Subcutaneous abdominal adipose tissue (tissue), 5 donors: Measurements from ENCODE around the gene COPS9.

ENCODE experiments used
- H3K27ac ChIP-seq: one replicate; pipeline ENCODE4 v1.7.0; 2013; ENCODE audit warnings: low read depth, mild to moderate bottlenecking, inconsistent platforms, low read length, moderate library complexity
- H3K27me3 ChIP-seq, 5 donors: one replicate each; pipeline ENCODE4 v1.7.0; 2013; ENCODE audit warnings: low read length in 5 of 5, inconsistent platforms in 1 of 5; ENCODE audit not compliant: control insufficient read depth in 5 of 5, insufficient read depth in 4 of 5
- H3K36me3 ChIP-seq, 5 donors: one replicate each; pipeline ENCODE4 v1.7.0; 2013; ENCODE audit warnings: low read length in 5 of 5; ENCODE audit not compliant: control insufficient read depth in 5 of 5, insufficient read depth in 5 of 5
- H3K4me1 ChIP-seq, 5 donors: one replicate each; pipeline ENCODE4 v1.7.0; 2013; ENCODE audit warnings: low read length in 5 of 5, mild to moderate bottlenecking in 3 of 5, moderate library complexity in 1 of 5; ENCODE audit not compliant: control insufficient read depth in 5 of 5, insufficient read depth in 5 of 5
- H3K4me3 ChIP-seq, 5 donors: one replicate each; pipeline ENCODE4 v1.7.0; 2013; ENCODE audit warnings: low read length in 5 of 5, low read depth in 1 of 5
- H3K9ac ChIP-seq, 5 donors: one replicate each; pipeline ENCODE4 v1.7.0; 2013; ENCODE audit warnings: low read length in 5 of 5, mild to moderate bottlenecking in 4 of 5, moderate library complexity in 3 of 5
- H3K9me3 ChIP-seq, 5 donors: one replicate each; pipeline ENCODE4 v1.7.0; 2013; ENCODE audit warnings: low read length in 5 of 5; ENCODE audit not compliant: control insufficient read depth in 5 of 5
- donor health status: healthy.
- donor health status: healthy.
- donor health status: healthy.
- donor health status: healthy.
- donor health status: healthy.

The COPS9 gene

DNA sequence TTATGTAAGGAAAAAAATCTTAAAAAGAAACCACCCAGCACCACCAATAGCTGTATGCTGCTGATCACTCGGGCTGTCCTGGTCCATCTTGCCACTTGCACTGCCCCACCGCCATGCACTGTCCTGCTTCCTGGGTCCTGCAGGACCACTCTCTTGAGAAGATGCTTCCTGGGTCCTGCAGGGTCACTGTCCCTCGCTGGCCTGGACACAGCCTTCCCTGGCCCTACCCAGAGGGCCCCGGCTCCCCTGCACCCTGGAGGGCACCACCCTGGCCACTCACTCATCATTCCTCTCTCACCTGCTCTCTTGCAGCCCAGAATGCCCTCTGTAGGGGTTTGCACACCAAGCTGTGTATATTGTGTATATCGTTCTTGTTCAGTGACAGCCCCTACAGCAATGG lies 6.8 kb upstream of the COPS9 start:
- Histone ChIP-seq H3K36me3 (no peaks in the 10 kb centered on the region), H3K9me3 (no peaks in the 10 kb centered on the region), H3K4me1 (peaks cover 0 to 7% (median 0%) of the 10 kb centered on the region in 5 donors), H3K9ac (no peak overlapping the region), H3K27ac (no peak overlapping the region), H3K4me3 (no peak overlapping the region), H3K27me3 (peaks cover 4 to 31% (median 7%) of the 10 kb centered on the region in 5 donors)

DNA sequence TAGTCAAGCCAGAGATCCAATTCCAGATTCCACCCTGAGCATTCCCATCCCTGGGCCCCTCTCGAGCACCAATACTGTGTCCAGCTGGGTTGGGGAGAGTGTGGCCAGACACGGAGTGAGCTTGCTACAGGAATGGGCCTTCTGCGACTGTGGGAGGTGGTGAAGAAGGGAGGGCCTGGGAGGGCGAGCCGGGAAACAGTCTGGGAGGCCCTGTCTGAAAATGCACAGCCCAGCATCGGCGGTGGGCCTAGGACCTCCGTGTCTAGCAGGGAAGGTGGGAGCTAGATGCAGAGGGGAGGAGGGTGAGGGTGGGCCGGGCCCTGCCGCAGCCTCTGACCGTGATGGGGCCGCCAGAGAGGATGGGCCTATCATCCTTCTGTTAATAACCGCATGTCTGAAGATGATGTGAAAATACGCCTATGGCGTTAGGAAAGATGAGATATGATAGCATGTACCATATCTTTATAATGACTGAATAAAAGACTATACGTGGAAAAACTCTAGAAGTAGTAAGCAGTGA lies 6.2 kb upstream of the COPS9 start:
- H3K9me3 ChIP-seq, result no peaks in the 10 kb centered on the region
- no peak overlapping the region for H3K4me3 ChIP-seq
- H3K27me3 ChIP-seq, result peaks cover 4 to 31% (median 7%) of the 10 kb centered on the region in 5 donors
- no peak overlapping the region for H3K27ac ChIP-seq
- peaks cover 0 to 7% (median 0%) of the 10 kb centered on the region in 5 donors for H3K4me1 ChIP-seq
- H3K9ac ChIP-seq, result no peak overlapping the region
- H3K36me3 ChIP-seq, result no peaks in the 10 kb centered on the region

DNA sequence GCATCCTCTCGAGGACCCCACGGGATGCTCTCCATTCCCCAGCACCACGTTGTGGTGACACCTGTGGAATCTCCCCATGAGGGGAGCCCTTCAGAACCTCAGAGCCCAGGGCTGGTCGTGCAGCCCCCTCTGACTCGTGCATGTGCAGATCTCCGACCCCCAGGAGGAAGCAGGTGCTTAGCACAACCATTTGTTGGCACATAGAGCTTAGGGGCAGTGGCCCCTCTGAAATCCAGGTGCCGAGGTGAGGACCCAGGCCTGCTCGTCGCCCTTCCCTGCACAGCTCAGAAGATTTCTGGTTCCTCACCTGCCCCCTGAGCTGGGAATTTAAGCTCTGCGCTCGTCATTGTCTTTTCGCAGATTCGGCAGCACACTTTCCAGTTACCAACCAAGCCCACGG lies 5.6 kb upstream of the COPS9 start:
- Histone ChIP-seq H3K4me1 (peaks cover 0 to 11% (median 4%) of the 10 kb centered on the region in 5 donors), H3K9me3 (no peaks in the 10 kb centered on the region), H3K4me3 (no peak overlapping the region), H3K9ac (no peak overlapping the region), H3K27me3 (peaks cover 3 to 27% (median 6%) of the 10 kb centered on the region in 5 donors), H3K36me3 (no peaks in the 10 kb centered on the region), H3K27ac (no peak overlapping the region)

DNA sequence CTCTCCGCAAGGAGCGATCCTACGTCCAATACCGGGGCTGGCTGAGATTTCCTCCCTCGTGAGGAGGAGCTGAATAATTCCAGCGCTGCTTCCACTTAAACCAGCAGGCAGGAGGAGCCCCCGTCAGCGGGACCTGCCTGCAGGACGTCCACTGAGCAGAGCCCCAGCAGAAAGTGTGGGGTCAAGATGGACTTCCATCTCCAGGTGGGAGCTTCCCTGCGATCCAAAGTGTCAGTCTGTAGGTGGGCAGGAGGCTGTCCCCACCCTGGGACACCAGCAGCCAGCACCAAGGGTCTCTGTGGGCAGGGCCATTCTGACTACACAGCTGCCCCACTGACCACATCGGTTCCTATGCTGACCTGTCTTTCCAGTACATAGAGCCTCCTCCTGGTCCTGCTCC lies 4.8 kb upstream of the COPS9 start:
- no peaks in the 10 kb centered on the region for H3K36me3 ChIP-seq
- H3K27ac ChIP-seq, result no peak overlapping the region
- H3K27me3 ChIP-seq, result peaks cover 3 to 21% (median 4%) of the 10 kb centered on the region in 5 donors
- H3K4me1 ChIP-seq, result peaks cover 0 to 16% (median 9%) of the 10 kb centered on the region in 5 donors
- H3K9me3 ChIP-seq, result no peaks in the 10 kb centered on the region
- H3K4me3 ChIP-seq, result no peak overlapping the region
- H3K9ac ChIP-seq, result peak overlapping the region in 1 of 5 donors; percentile 32

DNA sequence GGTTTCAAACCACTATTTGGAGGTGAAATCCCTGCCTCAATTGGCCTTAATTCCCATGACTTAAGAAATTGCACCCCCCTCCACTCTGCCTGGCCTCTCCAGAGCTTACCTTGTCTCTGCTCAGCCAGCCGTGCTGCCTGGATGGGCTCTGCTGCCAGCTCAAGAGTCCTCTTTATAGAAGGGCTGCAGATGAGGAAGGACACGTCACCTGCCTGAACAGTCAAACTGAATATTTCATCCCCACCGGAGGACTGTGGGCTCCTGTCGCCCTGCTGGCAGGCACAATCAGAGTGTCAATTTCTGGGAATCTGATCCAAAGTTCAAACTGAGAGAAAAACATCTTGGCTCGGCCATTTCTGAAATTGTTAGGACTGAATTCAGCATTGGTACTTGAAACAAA lies 4.4 kb upstream of the COPS9 start, which contains the start of gene OTOS:
TSS of gene OTOS (minus strand) at position 148 of the 400 bp plus-strand sequence. CDS start 332 bp downstream, outside the sequence.
- Histone ChIP-seq H3K27me3 (peaks cover 3 to 21% (median 4%) of the 10 kb centered on the region in 5 donors), H3K9ac (peak within 1 kb of the TSS in 2 of 5 donors; percentile 14 to 32), H3K4me3 (no peak within 1 kb of the TSS), H3K36me3 (no peaks in the 10 kb centered on the region), H3K27ac (no peak within 1 kb of the TSS), H3K4me1 (peaks cover under 1 to 19% (median 12%) of the 10 kb centered on the region in 5 donors), H3K9me3 (no peaks in the 10 kb centered on the region)

DNA sequence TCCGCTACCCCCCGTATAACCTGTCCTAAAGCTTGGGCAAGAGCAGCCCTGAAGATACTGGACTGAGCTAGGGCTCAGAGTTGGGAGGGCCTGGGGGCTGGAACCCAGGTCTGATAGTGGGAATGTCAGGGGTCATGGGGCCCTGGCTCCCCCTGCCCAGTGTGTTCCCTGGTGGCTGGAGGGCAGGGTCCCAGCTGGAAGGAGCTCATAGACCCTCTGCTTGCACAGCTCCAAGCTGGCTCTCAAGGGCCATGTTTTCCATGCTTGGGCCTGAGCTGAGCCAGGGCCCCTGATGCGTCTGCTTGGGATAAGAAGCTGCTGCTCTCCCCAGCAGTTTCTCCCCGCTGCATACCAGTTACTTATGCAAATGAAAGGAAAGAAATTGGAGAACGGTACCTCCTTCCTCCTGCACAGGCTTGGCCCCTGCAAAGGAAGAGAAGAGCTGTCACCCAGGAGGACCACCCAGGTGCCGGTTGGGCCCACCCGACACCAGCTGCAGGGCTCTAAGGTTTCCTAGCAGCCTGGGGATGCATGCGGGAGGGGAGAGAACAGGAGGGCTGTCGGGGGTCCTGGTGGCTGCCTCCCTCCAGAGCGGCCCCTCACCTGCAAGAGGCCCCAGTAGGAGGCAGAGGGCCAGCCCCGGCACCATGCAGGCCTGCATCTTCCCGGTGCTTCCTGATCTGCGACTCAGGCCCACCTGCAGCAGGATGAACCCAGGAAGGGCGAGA lies 3.7 kb upstream of the COPS9 start:
- Histone ChIP-seq H3K27me3 (peaks cover 3 to 21% (median 4%) of the 10 kb centered on the region in 5 donors), H3K4me3 (no peak overlapping the region), H3K9me3 (no peaks in the 10 kb centered on the region), H3K4me1 (peaks cover 7 to 26% (median 19%) of the 10 kb centered on the region in 5 donors), H3K36me3 (no peaks in the 10 kb centered on the region), H3K9ac (no peak overlapping the region), H3K27ac (no peak overlapping the region)

DNA sequence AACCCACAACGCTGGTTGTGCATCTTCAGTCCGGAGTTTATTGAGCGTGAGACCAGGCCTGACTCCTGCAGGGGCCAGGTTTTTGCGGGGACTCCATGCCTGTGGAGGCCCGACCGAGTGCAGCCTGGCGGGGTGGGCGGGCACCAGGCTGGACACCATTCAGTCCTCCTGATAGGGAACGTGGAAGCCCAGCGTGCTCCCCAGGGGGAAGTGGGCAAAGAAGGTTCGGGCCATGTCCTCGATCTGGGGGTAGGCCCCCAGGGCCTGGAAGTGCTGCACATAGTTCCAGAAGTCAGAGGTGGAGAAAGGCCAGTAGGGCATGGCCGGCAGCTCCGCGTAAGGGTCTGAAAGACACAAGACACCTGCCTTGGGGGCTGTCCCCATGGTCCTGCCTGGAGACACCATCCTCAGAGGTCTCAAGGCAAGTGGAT lies 2.9 kb upstream of the COPS9 start:
- H3K4me1 ChIP-seq, result peaks cover 7 to 34% (median 25%) of the 10 kb centered on the region in 5 donors
- H3K36me3 ChIP-seq, result no peaks in the 10 kb centered on the region
- no peak overlapping the region for H3K27ac ChIP-seq
- no peak overlapping the region for H3K9ac ChIP-seq
- H3K27me3 ChIP-seq, result peaks cover 2 to 16% (median 4%) of the 10 kb centered on the region in 5 donors
- H3K4me3 ChIP-seq, result no peak overlapping the region
- H3K9me3 ChIP-seq, result no peaks in the 10 kb centered on the region

DNA sequence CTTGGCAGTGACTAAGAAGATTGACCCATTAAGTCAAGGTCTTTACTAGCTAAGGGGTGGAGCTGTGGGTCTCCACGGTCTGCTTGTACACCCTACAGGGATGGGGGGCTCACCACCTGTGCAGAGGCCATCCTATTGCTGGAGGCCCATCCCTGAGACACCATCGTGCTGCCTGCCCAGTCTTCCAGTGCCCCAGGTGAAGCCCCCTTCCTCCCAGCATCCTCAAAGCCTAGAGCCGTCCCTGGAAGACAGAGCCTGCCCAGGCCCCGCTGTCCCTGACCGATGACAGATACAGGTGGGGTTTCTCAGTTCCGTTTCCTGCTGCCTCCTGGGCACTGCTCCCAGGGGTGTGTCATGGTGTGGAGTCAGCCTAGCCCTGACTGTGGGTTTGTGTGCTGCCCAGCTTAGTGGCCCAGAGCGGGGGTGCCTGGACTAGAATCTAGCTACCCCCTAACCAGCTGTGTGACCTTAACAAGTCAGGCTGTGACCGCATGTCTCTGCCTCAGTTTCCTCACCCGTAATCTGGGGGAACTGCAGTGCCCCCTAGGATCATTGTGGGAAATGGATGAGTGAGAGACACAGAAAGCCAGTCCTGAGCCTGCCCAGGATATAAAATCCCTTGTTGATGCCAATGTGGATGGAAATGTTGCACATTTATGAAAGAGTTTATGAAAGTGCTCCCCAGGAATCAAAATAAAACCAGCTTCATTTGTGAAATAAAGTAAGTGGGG lies 2.3 kb upstream of the COPS9 start:
- Histone ChIP-seq H3K4me3 (no peak overlapping the region), H3K27me3 (peaks cover 0 to 14% (median 3%) of the 10 kb centered on the region in 5 donors), H3K27ac (no peak overlapping the region), H3K4me1 (peaks cover 7 to 34% (median 25%) of the 10 kb centered on the region in 5 donors), H3K9me3 (no peaks in the 10 kb centered on the region), H3K9ac (no peak overlapping the region), H3K36me3 (peaks cover 0 to 5% (median 3%) of the 10 kb centered on the region in 5 donors)

DNA sequence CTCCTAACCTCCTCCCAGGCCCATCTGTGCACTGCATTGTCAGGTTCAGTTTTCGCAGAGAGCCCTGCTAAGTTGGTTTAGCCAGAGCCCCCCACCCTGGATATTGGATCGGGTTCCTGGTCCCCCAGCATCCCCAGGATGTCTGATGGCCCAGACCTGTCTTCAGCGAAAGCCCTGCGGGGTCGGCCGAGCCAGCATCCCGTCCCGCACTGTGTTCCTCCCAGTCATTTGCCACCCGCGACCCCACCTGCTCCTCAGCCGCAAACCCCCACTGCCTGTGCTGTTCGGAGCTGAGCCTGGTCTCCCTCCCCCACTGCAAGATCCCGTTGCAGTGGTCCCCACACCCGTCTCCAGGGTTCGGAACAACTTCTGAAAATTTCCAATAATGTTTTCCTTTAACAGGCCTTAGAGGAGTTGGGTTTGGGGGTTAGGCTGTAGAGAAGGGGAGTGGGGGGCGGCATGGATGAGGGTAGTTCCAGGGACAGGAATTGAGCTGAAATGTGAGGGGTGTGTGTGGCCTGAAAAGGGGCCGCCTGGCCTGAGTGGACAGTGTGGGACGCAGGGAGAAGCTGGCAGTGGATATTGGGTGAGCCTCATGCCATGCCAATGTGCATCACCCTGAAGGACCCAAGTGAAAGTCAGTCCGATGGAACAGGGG lies 1.6 kb upstream of the COPS9 start:
- Histone ChIP-seq H3K27ac (no peak overlapping the region), H3K9ac (no peak overlapping the region), H3K36me3 (peaks cover 0 to 12% (median 10%) of the 10 kb centered on the region in 5 donors), H3K4me3 (no peak overlapping the region), H3K27me3 (peaks cover 0 to 11% (median under 1%) of the 10 kb centered on the region in 5 donors), H3K4me1 (peaks cover 7 to 34% (median 25%) of the 10 kb centered on the region in 5 donors), H3K9me3 (no peaks in the 10 kb centered on the region)
